ENCODE results near the gene KCNA2. TPM values are rescaled to one million over a fixed set of nuclear protein-coding genes. Genes with fewer than 3 reads are reported as not detected.

Gene KCNA2
- total and polyA plus RNA-seq, 2 donors (not counting 1 experiment from before 2014, with no cell fraction given): 0.17 TPM; not detected in 1

- Histone ChIP-seq H3K4me2 (ENCODE audit: extremely low read depth, insufficient read depth, low read length) (no peak overlapping the region), H3K27ac (ENCODE audit: insufficient read depth, low read length) (no peak overlapping the region), H3K4me1 (ENCODE audit: control insufficient read depth, extremely low read depth, insufficient read depth, low read length) (no peaks in the 10 kb centered on the region), H2AFZ (ENCODE audit: low read length) (no peak overlapping the region), H3K27me3 (ENCODE audit: control insufficient read depth, insufficient read depth, low read length) (peaks cover 2% of the 10 kb centered on the region), H3K9ac (ENCODE audit: insufficient read depth, low read length) (no peak overlapping the region), H3K79me2 (ENCODE audit: control insufficient read depth, insufficient read depth, low read length) (no peaks in the 10 kb centered on the region), H3K9me3 (ENCODE audit: control insufficient read depth, insufficient read depth, low read depth, low read length) (no peaks in the 10 kb centered on the region), H3K36me3 (ENCODE audit: control insufficient read depth, insufficient read depth, low read length) (no peaks in the 10 kb centered on the region), H3K4me3 (replicated peaks in 1 of 4; ENCODE audit: control extremely low read depth in 1 of 4, insufficient read depth in 1 of 4, low read depth in 3 of 4, low read length in 4 of 4) (no peak overlapping the region), H4K20me1 (ENCODE audit: control insufficient read depth, extremely low read depth, insufficient read depth, low read length) (no peaks in the 10 kb centered on the region)
- TF ChIP-seq CTCF (conservative IDR thresholded peaks at IDR 0.05 in 1 of 2, IDR thresholded peaks at IDR 0.05 in 1 of 2; ENCODE audit: low read depth in 1 of 2, low read length in 2 of 2): no peak
- TF ChIP-seq EZH2 (IDR thresholded peaks at IDR 0.05; ENCODE audit: low read length, missing control alignments): no peak
- DNase-seq (ENCODE audit: low read depth in 2 of 2): no peak
These were observed 22.4 kb upstream of the KCNA2 start for GRCh38 chr1:110628323-110629105.

GRCh38 chr1:110627764-110628163 is 21.6 kb upstream of the KCNA2 start:
- Histone ChIP-seq H3K27ac (ENCODE audit: insufficient read depth, low read length) (no peak overlapping the region), H3K4me1 (ENCODE audit: control insufficient read depth, extremely low read depth, insufficient read depth, low read length) (no peaks in the 10 kb centered on the region)
- DNase-seq (ENCODE audit: low read depth in 2 of 2): no peak

GRCh38 chr1:110626889-110627288 is 20.7 kb upstream of the KCNA2 start:
- Histone ChIP-seq H3K27ac (ENCODE audit: insufficient read depth, low read length) (no peak overlapping the region), H3K4me1 (ENCODE audit: control insufficient read depth, extremely low read depth, insufficient read depth, low read length) (no peaks in the 10 kb centered on the region), H3K4me3 (replicated peaks in 1 of 4; ENCODE audit: control extremely low read depth in 1 of 4, insufficient read depth in 1 of 4, low read depth in 3 of 4, low read length in 4 of 4) (no peak overlapping the region), H3K4me2 (ENCODE audit: extremely low read depth, insufficient read depth, low read length) (no peak overlapping the region), H3K9ac (ENCODE audit: insufficient read depth, low read length) (no peak overlapping the region), H3K79me2 (ENCODE audit: control insufficient read depth, insufficient read depth, low read length) (no peaks in the 10 kb centered on the region), H3K36me3 (ENCODE audit: control insufficient read depth, insufficient read depth, low read length) (no peaks in the 10 kb centered on the region), H2AFZ (ENCODE audit: low read length) (no peak overlapping the region), H4K20me1 (ENCODE audit: control insufficient read depth, extremely low read depth, insufficient read depth, low read length) (no peaks in the 10 kb centered on the region), H3K27me3 (ENCODE audit: control insufficient read depth, insufficient read depth, low read length) (peaks cover 4% of the 10 kb centered on the region), H3K9me3 (ENCODE audit: control insufficient read depth, insufficient read depth, low read depth, low read length) (no peaks in the 10 kb centered on the region)
- DNase-seq (ENCODE audit: low read depth in 2 of 2): no peak
- TF ChIP-seq EZH2 (IDR thresholded peaks at IDR 0.05; ENCODE audit: low read length, missing control alignments): no peak
- no peak for TF ChIP-seq CTCF (conservative IDR thresholded peaks at IDR 0.05 in 1 of 2, IDR thresholded peaks at IDR 0.05 in 1 of 2; ENCODE audit: low read depth in 1 of 2, low read length in 2 of 2)

More at GRCh38 chr1:110627764-110628163, 21.6 kb upstream of the KCNA2 start:
- no peaks in the 10 kb centered on the region for H4K20me1 ChIP-seq (ENCODE audit: control insufficient read depth, extremely low read depth, insufficient read depth, low read length)
- no peak for TF ChIP-seq CTCF (conservative IDR thresholded peaks at IDR 0.05 in 1 of 2, IDR thresholded peaks at IDR 0.05 in 1 of 2; ENCODE audit: low read depth in 1 of 2, low read length in 2 of 2)
- no peak for TF ChIP-seq EZH2 (IDR thresholded peaks at IDR 0.05; ENCODE audit: low read length, missing control alignments)
- H3K9me3 ChIP-seq (ENCODE audit: control insufficient read depth, insufficient read depth, low read depth, low read length): no peaks in the 10 kb centered on the region
- H3K4me3 ChIP-seq (replicated peaks in 1 of 4; ENCODE audit: control extremely low read depth in 1 of 4, insufficient read depth in 1 of 4, low read depth in 3 of 4, low read length in 4 of 4): no peak overlapping the region
- no peaks in the 10 kb centered on the region for H3K36me3 ChIP-seq (ENCODE audit: control insufficient read depth, insufficient read depth, low read length)
- peaks cover 4% of the 10 kb centered on the region for H3K27me3 ChIP-seq (ENCODE audit: control insufficient read depth, insufficient read depth, low read length)
- H3K9ac ChIP-seq (ENCODE audit: insufficient read depth, low read length): no peak overlapping the region
- no peaks in the 10 kb centered on the region for H3K79me2 ChIP-seq (ENCODE audit: control insufficient read depth, insufficient read depth, low read length)
- no peak overlapping the region for H3K4me2 ChIP-seq (ENCODE audit: extremely low read depth, insufficient read depth, low read length)
- no peak overlapping the region for H2AFZ ChIP-seq (ENCODE audit: low read length)

Measured in fibroblast of lung (primary cell).